Measurements from ENCODE around the gene PARM1.

PARM1 gene

DNA sequence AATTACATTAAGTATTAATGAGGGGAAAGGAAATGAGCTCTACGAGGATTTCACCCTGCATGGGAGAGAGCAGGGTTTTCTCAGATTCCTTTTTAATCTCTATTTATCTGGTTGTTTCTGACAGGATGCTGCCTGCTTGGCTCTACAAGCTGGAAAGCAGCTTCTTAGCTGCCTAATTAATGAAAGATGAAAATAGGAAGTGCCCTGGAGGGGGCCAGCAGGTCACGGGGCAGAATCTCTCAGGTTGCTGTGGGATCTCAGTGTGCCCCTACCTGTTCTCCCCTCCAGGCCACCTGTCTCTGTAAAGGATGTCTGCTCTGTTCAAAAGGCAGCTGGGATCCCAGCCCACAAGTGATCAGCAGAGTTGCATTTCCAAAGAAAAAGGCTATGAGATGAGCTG lies 113.7 kb downstream of the PARM1 start:
- H2AFZ ChIP-seq (ENCODE audit: low read depth, low read length, severe bottlenecking): no peak overlapping the region

DNA sequence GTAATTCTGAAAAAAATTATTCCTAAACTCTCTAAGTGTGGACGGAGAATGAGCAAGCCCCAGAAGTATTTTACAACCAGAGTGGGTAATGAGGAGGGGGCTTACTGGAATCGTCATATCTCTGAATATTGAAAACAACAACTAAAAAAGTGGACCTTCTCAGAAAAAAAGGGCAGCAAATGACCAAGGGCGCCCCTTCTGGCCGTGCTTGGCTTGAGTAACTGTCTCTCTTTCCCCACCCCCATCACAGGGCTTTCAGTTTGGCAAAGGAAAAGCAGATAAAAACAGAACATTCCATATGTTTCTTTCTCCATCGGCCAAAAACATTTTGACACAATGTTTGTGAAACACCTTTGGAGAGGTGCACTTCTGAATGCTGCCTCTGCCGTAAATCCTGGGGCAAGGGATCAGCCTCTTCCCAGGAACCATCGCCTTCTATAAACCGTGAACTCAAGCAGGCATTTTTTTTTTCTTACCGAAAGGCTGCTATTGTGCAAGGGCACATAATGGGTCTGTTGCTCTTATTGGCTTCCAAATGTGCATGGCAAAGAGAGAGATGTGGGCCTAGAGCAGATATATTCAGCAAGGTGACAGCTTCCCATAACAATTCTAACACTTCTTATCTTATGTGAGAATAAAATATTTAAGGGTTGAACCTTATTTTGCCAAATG lies 115.4 kb downstream of the PARM1 start:
- no peak overlapping the region for H3K4me2 ChIP-seq (ENCODE audit: low read depth, low read length, poor library complexity, severe bottlenecking)

More for the DNA sequence above, 113.7 kb downstream of the PARM1 start:
- Histone ChIP-seq H3F3A (ENCODE audit: insufficient read depth) (no peaks in the 10 kb centered on the region), H3K9me2 (replicated peaks; ENCODE audit: insufficient read depth, low read length) (no peaks in the 10 kb centered on the region), H3K79me2 (ENCODE audit: insufficient read depth, low read length) (no peaks in the 10 kb centered on the region), H3K4me2 (ENCODE audit: low read depth, low read length, poor library complexity, severe bottlenecking) (no peak overlapping the region), H3K4me3 (ENCODE audit: insufficient read depth, low read length, poor library complexity, severe bottlenecking) (no peak overlapping the region), H3K9me3 (ENCODE audit: insufficient read depth, low read length) (no peaks in the 10 kb centered on the region), H3K9ac (ENCODE audit: low read length) (no peak overlapping the region), H3K27ac (ENCODE audit: low read depth, low read length) (no peak overlapping the region), H4K20me1 (ENCODE audit: low read depth, low read length) (no peaks in the 10 kb centered on the region), H3K27me3 (ENCODE audit: low read length) (no peaks in the 10 kb centered on the region), H3K36me3 (ENCODE audit: low read length) (no peaks in the 10 kb centered on the region)
- TF ChIP-seq, protein P1, sequence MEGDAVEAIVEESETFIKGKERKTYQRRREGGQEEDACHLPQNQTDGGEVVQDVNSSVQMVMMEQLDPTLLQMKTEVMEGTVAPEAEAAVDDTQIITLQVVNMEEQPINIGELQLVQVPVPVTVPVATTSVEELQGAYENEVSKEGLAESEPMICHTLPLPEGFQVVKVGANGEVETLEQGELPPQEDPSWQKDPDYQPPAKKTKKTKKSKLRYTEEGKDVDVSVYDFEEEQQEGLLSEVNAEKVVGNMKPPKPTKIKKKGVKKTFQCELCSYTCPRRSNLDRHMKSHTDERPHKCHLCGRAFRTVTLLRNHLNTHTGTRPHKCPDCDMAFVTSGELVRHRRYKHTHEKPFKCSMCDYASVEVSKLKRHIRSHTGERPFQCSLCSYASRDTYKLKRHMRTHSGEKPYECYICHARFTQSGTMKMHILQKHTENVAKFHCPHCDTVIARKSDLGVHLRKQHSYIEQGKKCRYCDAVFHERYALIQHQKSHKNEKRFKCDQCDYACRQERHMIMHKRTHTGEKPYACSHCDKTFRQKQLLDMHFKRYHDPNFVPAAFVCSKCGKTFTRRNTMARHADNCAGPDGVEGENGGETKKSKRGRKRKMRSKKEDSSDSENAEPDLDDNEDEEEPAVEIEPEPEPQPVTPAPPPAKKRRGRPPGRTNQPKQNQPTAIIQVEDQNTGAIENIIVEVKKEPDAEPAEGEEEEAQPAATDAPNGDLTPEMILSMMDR (IDR thresholded peaks at IDR 0.05; ENCODE audit: insufficient read depth, low read length, poor library complexity, severe bottlenecking): no peak
- TF ChIP-seq EZH2phosphoT487 (conservative IDR thresholded peaks at IDR 0.05; ENCODE audit: low read length): no peak

DNA sequence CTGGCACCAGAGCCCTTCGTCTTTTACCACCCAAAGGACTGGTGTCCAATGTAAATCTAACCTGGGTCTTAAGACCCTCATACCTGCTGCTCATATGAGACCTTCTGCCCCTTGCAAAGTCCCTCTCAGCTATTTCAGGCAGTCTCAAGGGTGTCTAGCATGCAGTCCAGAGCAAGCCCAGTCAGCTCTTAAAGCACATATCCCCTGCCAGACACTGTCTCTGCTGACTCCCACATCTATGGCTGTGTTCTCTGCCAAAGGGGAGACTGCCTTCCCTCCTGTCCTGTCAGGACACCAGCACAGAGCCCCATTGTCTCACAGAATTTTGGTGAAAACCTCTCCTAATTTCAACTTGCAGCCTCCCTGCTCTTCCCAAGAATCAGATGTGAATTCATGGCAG lies 118.5 kb downstream of the PARM1 start:
- TF ChIP-seq, protein P1 (IDR thresholded peaks at IDR 0.05; ENCODE audit: insufficient read depth, low read length, poor library complexity, severe bottlenecking): no peak
- TF ChIP-seq EZH2phosphoT487 (conservative IDR thresholded peaks at IDR 0.05; ENCODE audit: low read length): no peak
- H3K4me3 ChIP-seq (ENCODE audit: insufficient read depth, low read length, poor library complexity, severe bottlenecking): no peak overlapping the region

More for the DNA sequence above, 115.4 kb downstream of the PARM1 start:
- no peaks in the 10 kb centered on the region for H3K79me2 ChIP-seq (ENCODE audit: insufficient read depth, low read length)
- no peak overlapping the region for H2AFZ ChIP-seq (ENCODE audit: low read depth, low read length, severe bottlenecking)
- no peaks in the 10 kb centered on the region for H3F3A ChIP-seq (ENCODE audit: insufficient read depth)
- no peaks in the 10 kb centered on the region for H3K36me3 ChIP-seq (ENCODE audit: low read length)
- H3K27me3 ChIP-seq (ENCODE audit: low read length): no peaks in the 10 kb centered on the region
- no peak overlapping the region for H3K9ac ChIP-seq (ENCODE audit: low read length)
- no peaks in the 10 kb centered on the region for H3K9me3 ChIP-seq (ENCODE audit: insufficient read depth, low read length)
- H3K27ac ChIP-seq (ENCODE audit: low read depth, low read length): no peak overlapping the region
- H3K4me3 ChIP-seq (ENCODE audit: insufficient read depth, low read length, poor library complexity, severe bottlenecking): no peak overlapping the region
- no peaks in the 10 kb centered on the region for H3K9me2 ChIP-seq (replicated peaks; ENCODE audit: insufficient read depth, low read length)
- H4K20me1 ChIP-seq (ENCODE audit: low read depth, low read length): no peaks in the 10 kb centered on the region
- TF ChIP-seq EZH2phosphoT487 (conservative IDR thresholded peaks at IDR 0.05; ENCODE audit: low read length): no peak
- TF ChIP-seq, protein P1 (IDR thresholded peaks at IDR 0.05; ENCODE audit: insufficient read depth, low read length, poor library complexity, severe bottlenecking): no peak

More for the DNA sequence above, 118.5 kb downstream of the PARM1 start:
- no peak overlapping the region for H3K9ac ChIP-seq (ENCODE audit: low read length)
- H3K27me3 ChIP-seq (ENCODE audit: low read length): no peaks in the 10 kb centered on the region
- no peaks in the 10 kb centered on the region for H3K9me3 ChIP-seq (ENCODE audit: insufficient read depth, low read length)
- no peaks in the 10 kb centered on the region for H3K9me2 ChIP-seq (replicated peaks; ENCODE audit: insufficient read depth, low read length)
- no peaks in the 10 kb centered on the region for H4K20me1 ChIP-seq (ENCODE audit: low read depth, low read length)
- H3K79me2 ChIP-seq (ENCODE audit: insufficient read depth, low read length): no peaks in the 10 kb centered on the region
- H3K36me3 ChIP-seq (ENCODE audit: low read length): no peaks in the 10 kb centered on the region
- no peak overlapping the region for H2AFZ ChIP-seq (ENCODE audit: low read depth, low read length, severe bottlenecking)
- H3F3A ChIP-seq (ENCODE audit: insufficient read depth): no peaks in the 10 kb centered on the region
- no peak overlapping the region for H3K27ac ChIP-seq (ENCODE audit: low read depth, low read length)
- no peak overlapping the region for H3K4me2 ChIP-seq (ENCODE audit: low read depth, low read length, poor library complexity, severe bottlenecking)

All from SU-DHL-6 (cell line).